Hepatocyte (in vitro differentiated cells): Measurements from ENCODE around the gene PPP2R3A. TPM values are rescaled to one million over a fixed set of nuclear protein-coding genes. Genes with fewer than 3 reads are reported as not detected.
"Not testable (repeated sequence)": the region's sequence is repeated elsewhere in the genome, so short reads cannot be mapped to it uniquely, and the experiment has no call there.

Experiments
- DNase-seq: peaks from one replicate; pipeline ENCODE4 v3.0.0-alpha.2; 2016; ENCODE audit warnings: low spot score
- H2AFZ ChIP-seq: fragments of 200-600 bp; sonication (generic); 2 replicates; pipeline ENCODE4 v1.6.0; 2016; ENCODE audit warnings: antibody characterized with exemption, mild to moderate bottlenecking
- H3K27ac ChIP-seq: fragments of 200-600 bp; sonication (generic); 2 replicates; pipeline ENCODE4 v1.5.1; 2016; ENCODE audit warnings: mild to moderate bottlenecking
- H3K27me3 ChIP-seq: fragments of 200-600 bp; sonication (generic); 2 replicates; pipeline ENCODE4 v1.6.1; 2016
- H3K36me3 ChIP-seq: fragments of 200-600 bp; sonication (generic); replicated peaks from 2 replicates; pipeline ENCODE4 v1.5.1; 2016; ENCODE audit warnings: low read depth; ENCODE audit not compliant: insufficient read depth
- H3K4me1 ChIP-seq: fragments of 200-600 bp; sonication (generic); 2 replicates; pipeline ENCODE4 v1.5.1; 2016; ENCODE audit warnings: mild to moderate bottlenecking, moderate library complexity; ENCODE audit not compliant: insufficient read depth
- H3K4me2 ChIP-seq: fragments of 200-600 bp; sonication (generic); 2 replicates; pipeline ENCODE4 v1.6.0; 2016
- H3K4me3 ChIP-seq: fragments of 200-600 bp; sonication (generic); 2 replicates; pipeline ENCODE4 v1.5.1; 2016; ENCODE audit warnings: mild to moderate bottlenecking
- H3K79me2 ChIP-seq: fragments of 200-600 bp; sonication (generic); 2 replicates; pipeline ENCODE4 v1.6.0; 2017; ENCODE audit warnings: mild to moderate bottlenecking
- H3K9me2 ChIP-seq: fragments of 200-600 bp; sonication (generic); replicated peaks from 2 replicates; pipeline ENCODE4 v1.6.0; 2017; ENCODE audit warnings: mild to moderate bottlenecking; ENCODE audit not compliant: insufficient read depth
- H3K9me3 ChIP-seq: fragments of 200-600 bp; sonication (generic); 2 replicates; pipeline ENCODE4 v1.5.1; 2016; ENCODE audit warnings: low read depth, mild to moderate bottlenecking
- H4K20me1 ChIP-seq: fragments of 200-600 bp; sonication (generic); 2 replicates; pipeline ENCODE4 v1.6.0; 2016; ENCODE audit warnings: mild to moderate bottlenecking; ENCODE audit not compliant: insufficient read depth, poor library complexity, severe bottlenecking
- CTCF ChIP-seq: fragments of 200-600 bp; sonication (generic); IDR thresholded peaks from 2 replicates; pipeline ENCODE4 v1.5.1; 2016; ENCODE audit warnings: antibody characterized with exemption, mild to moderate bottlenecking; ENCODE audit not compliant: poor library complexity
- EZH2 ChIP-seq: fragments of 200-600 bp; sonication (generic); IDR thresholded peaks from 2 replicates; pipeline ENCODE4 v1.6.1; 2016; ENCODE audit warnings: antibody characterized with exemption, mild to moderate bottlenecking, borderline replicate concordance
- EZH2phosphoT487 ChIP-seq: fragments of 200-600 bp; sonication (generic); IDR thresholded peaks from one replicate; pipeline ENCODE4 v1.6.1; 2018; ENCODE audit warnings: antibody characterized with exemption, mild to moderate bottlenecking, low read depth, moderate library complexity; ENCODE audit not compliant: unreplicated experiment, severe bottlenecking
- WGBS: methylation state at CpG from one replicate; pipeline ENCODE4 v1.1.6; 2016; ENCODE audit warnings: low lambda C conversion rate; ENCODE audit errors: missing lambda C conversion rate; 5-methylcytosine and 5-hydroxymethylcytosine counted together
- polyA plus RNA-seq: library from polyadenylated mRNA; unstranded; fragments of >200 nt; fragmentation: Nextera tagmentation; extraction: Ambion mirVana; gene quantifications from 2 replicates; pipeline ENCODE4 v1.2.1, GENCODE V29; 2016
- total RNA-seq: library from RNA; depleted of rRNA; stranded (reverse); fragments of >200 nt; gene quantifications from 2 replicates; pipeline ENCODE4 v1.2.3, GENCODE V29; 2014

PPP2R3A gene
- total and polyA plus RNA-seq, 2 experiments from 2014 or later: 6.7 to 20.2 TPM

- H3K79me2 ChIP-seq: peaks cover 100% of the 10 kb centered on the region
- H4K20me1 ChIP-seq: peaks cover 96% of the 10 kb centered on the region
- TF ChIP-seq CTCF (no peak), EZH2 (no peak), EZH2phosphoT487 (no peak)
- H3K9me2 ChIP-seq: no peaks in the 10 kb centered on the region
- DNase-seq: no peak
- 95% methylated on average over 7 of the region's 7 CpGs for WGBS
- no peaks in the 10 kb centered on the region for H3K9me3 ChIP-seq
- H3K27ac ChIP-seq: no peak overlapping the region
- H3K36me3 ChIP-seq: no peaks in the 10 kb centered on the region
- H3K4me3 ChIP-seq: no peak overlapping the region
- peaks cover 6% of the 10 kb centered on the region for H3K4me1 ChIP-seq
- no peaks in the 10 kb centered on the region for H3K27me3 ChIP-seq
- H2AFZ ChIP-seq: no peak overlapping the region
- no peak overlapping the region for H3K4me2 ChIP-seq
Observed at GRCh38 chr3:136162322-136162721, 196.8 kb downstream of the PPP2R3A start.

- H3K4me1 ChIP-seq, H3K4me2 ChIP-seq, H3K27me3 ChIP-seq, H3K36me3 ChIP-seq, H3K27ac ChIP-seq, H3K9me2 ChIP-seq, H3K9me3 ChIP-seq, H2AFZ ChIP-seq, H3K4me3 ChIP-seq, DNase-seq: not testable (repeated sequence)
- Histone ChIP-seq H3K79me2 (peaks cover 100% of the 10 kb centered on the region), H4K20me1 (peaks cover 96% of the 10 kb centered on the region)
Observed at GRCh38 chr3:136163607-136164006, 198.1 kb downstream of the PPP2R3A start.

- Histone ChIP-seq H2AFZ (no peak overlapping the region), H3K27ac (no peak overlapping the region), H3K4me1 (peaks cover 6% of the 10 kb centered on the region), H4K20me1 (peaks cover 100% of the 10 kb centered on the region), H3K4me3 (no peak overlapping the region), H3K4me2 (peak overlapping the region; percentile 12), H3K9me2 (no peaks in the 10 kb centered on the region), H3K79me2 (peaks cover 100% of the 10 kb centered on the region), H3K36me3 (no peaks in the 10 kb centered on the region), H3K27me3 (no peaks in the 10 kb centered on the region), H3K9me3 (no peaks in the 10 kb centered on the region)
- DNase-seq: no peak
- 53% methylated on average over 3 of the region's 3 CpGs for WGBS
- TF ChIP-seq CTCF: no peak
- no peak for TF ChIP-seq EZH2phosphoT487
- TF ChIP-seq EZH2: no peak
Observed at GRCh38 chr3:136166507-136166906, 201.0 kb downstream of the PPP2R3A start.

DNA sequence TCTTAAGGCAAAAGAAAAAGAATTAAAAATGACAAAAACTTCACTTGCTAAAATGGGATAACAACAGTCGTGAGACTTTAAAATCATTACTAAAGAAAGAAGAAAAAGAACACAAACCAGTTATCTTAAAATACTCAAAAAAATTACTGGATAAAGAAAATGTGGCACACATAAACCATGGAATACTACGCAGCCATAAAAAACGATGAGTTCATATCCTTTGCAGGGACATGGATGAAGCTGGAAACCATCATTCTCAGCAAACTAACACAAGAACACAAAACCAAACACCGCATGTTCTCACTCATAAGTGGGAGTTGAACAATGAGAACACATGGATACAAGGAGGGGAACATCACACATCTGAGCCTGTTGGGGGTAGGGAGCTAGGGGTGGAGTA is 202.7 kb downstream of the PPP2R3A start:
- H3K27ac ChIP-seq, H3K9me2 ChIP-seq, H3K9me3 ChIP-seq, H3K36me3 ChIP-seq, H2AFZ ChIP-seq, H3K27me3 ChIP-seq, DNase-seq, H3K4me2 ChIP-seq, H3K4me3 ChIP-seq, H3K4me1 ChIP-seq: not testable (repeated sequence)
- peaks cover 100% of the 10 kb centered on the region for H3K79me2 ChIP-seq
- 96% methylated on average over 4 of the region's 4 CpGs for WGBS
- H4K20me1 ChIP-seq: peaks cover 100% of the 10 kb centered on the region

- no peak overlapping the region for H2AFZ ChIP-seq
- H3K4me3 ChIP-seq: no peak overlapping the region
- TF ChIP-seq CTCF (no peak), EZH2phosphoT487 (no peak), EZH2 (no peak)
- no peaks in the 10 kb centered on the region for H3K9me2 ChIP-seq
- no peaks in the 10 kb centered on the region for H3K27me3 ChIP-seq
- no peak overlapping the region for H3K4me2 ChIP-seq
- H3K36me3 ChIP-seq: no peaks in the 10 kb centered on the region
- peaks cover 100% of the 10 kb centered on the region for H4K20me1 ChIP-seq
- no peak overlapping the region for H3K27ac ChIP-seq
- H3K9me3 ChIP-seq: no peaks in the 10 kb centered on the region
- H3K79me2 ChIP-seq: peaks cover 100% of the 10 kb centered on the region
- WGBS: 96% methylated on average over 1 of the region's 1 CpG
- peaks cover 3% of the 10 kb centered on the region for H3K4me1 ChIP-seq
- no peak for DNase-seq
Observed at GRCh38 chr3:136171097-136171542, 205.6 kb downstream of the PPP2R3A start.
